VCaP (cell line): ENCODE results near the gene NEDD1.

Experiments
- H3K27ac ChIP-seq: fragments of 450-650 bp; 2 replicates; pipeline ENCODE4 v1.5.1; 2017
- CTCF ChIP-seq: fragments of 450-650 bp; conservative IDR thresholded peaks from 2 replicates; pipeline ENCODE4 v1.5.1; 2017; ENCODE audit warnings: mild to moderate bottlenecking, moderate library complexity

Gene NEDD1

GRCh38 chr12:96986883-96987523 is 79.9 kb downstream of the NEDD1 start:
- peak; percentile 81 for TF ChIP-seq CTCF
- no peak overlapping the region for H3K27ac ChIP-seq

GRCh38 chr12:96988919-96989318 is 81.9 kb downstream of the NEDD1 start:
- no peak for TF ChIP-seq CTCF

GRCh38 chr12:96989916-96990315 is 82.9 kb downstream of the NEDD1 start:
- no peak overlapping the region for H3K27ac ChIP-seq
- peak; percentile 83 for TF ChIP-seq CTCF

More at GRCh38 chr12:96988919-96989318, 81.9 kb downstream of the NEDD1 start:
- H3K27ac ChIP-seq: no peak overlapping the region

GRCh38 chr12:96994900-96995299 is 87.8 kb downstream of the NEDD1 start:
- TF ChIP-seq CTCF: no peak
- no peak overlapping the region for H3K27ac ChIP-seq

- no peak overlapping the region for H3K27ac ChIP-seq
- no peak for TF ChIP-seq CTCF
These were observed 88.8 kb downstream of the NEDD1 start for GRCh38 chr12:96995861-96996260.

- no peak for TF ChIP-seq CTCF
- no peak overlapping the region for H3K27ac ChIP-seq
These were observed 90.9 kb downstream of the NEDD1 start for GRCh38 chr12:96997797-96998484.

- no peak overlapping the region for H3K27ac ChIP-seq
- TF ChIP-seq CTCF: no peak
These were observed 96.2 kb downstream of the NEDD1 start for GRCh38 chr12:97003276-97003675.
